ENCODE data around the gene ERC2. TPM values are rescaled to one million over a fixed set of nuclear protein-coding genes. Genes with fewer than 3 reads are reported as not detected.

The ERC2 gene
- total RNA-seq, 1 donor from 2014 or later, result 1.5 TPM

- DNase-seq (no peak), ATAC-seq (no peak)
- intact Hi-C loops (cut with DNase I), result no loop called here
- H3K4me1 ChIP-seq, result peaks cover 4% of the 10 kb centered on the region
- TF ChIP-seq CTCF (IDR thresholded peaks at IDR 0.05), result no peak
- H3K27me3 ChIP-seq (ENCODE audit: low read depth), result no peaks in the 10 kb centered on the region
- H3K4me3 ChIP-seq, result no peak overlapping the region
- H3K27ac ChIP-seq, result no peak overlapping the region
- no peaks in the 10 kb centered on the region for H3K36me3 ChIP-seq
- H3K9me3 ChIP-seq, result no peaks in the 10 kb centered on the region
Measured at GRCh38 chr3:56200251-56200650, 268.0 kb downstream of the ERC2 start.

- H3K27me3 ChIP-seq (ENCODE audit: low read depth), result no peaks in the 10 kb centered on the region
- peaks cover 4% of the 10 kb centered on the region for H3K4me1 ChIP-seq
- H3K9me3 ChIP-seq, result no peaks in the 10 kb centered on the region
- peak in 1 of 2 donors; percentile 31 for ATAC-seq
- H3K27ac ChIP-seq, result no peak overlapping the region
- DNase-seq, result no peak
- no peak for TF ChIP-seq CTCF (IDR thresholded peaks at IDR 0.05)
- no peaks in the 10 kb centered on the region for H3K36me3 ChIP-seq
- intact Hi-C loops (cut with DNase I), result no loop called here
- H3K4me3 ChIP-seq, result no peak overlapping the region
Measured at GRCh38 chr3:56197991-56198390, 270.3 kb downstream of the ERC2 start.

- intact Hi-C loops (cut with DNase I), result no loop called here
- no peak for DNase-seq
- no peak overlapping the region for H3K4me3 ChIP-seq
- peaks cover 4% of the 10 kb centered on the region for H3K4me1 ChIP-seq
- H3K36me3 ChIP-seq, result no peaks in the 10 kb centered on the region
- no peak overlapping the region for H3K27ac ChIP-seq
- no peak for TF ChIP-seq CTCF (IDR thresholded peaks at IDR 0.05)
- peak; percentile 31 to 61 for ATAC-seq
- H3K9me3 ChIP-seq, result no peaks in the 10 kb centered on the region
- no peaks in the 10 kb centered on the region for H3K27me3 ChIP-seq (ENCODE audit: low read depth)
Measured at GRCh38 chr3:56197259-56197965, 270.9 kb downstream of the ERC2 start.

- no peaks in the 10 kb centered on the region for H3K27me3 ChIP-seq (ENCODE audit: low read depth)
- no peak overlapping the region for H3K27ac ChIP-seq
- intact Hi-C loops (cut with DNase I), result no loop called here
- DNase-seq (no peak), ATAC-seq (no peak)
- no peaks in the 10 kb centered on the region for H3K9me3 ChIP-seq
- TF ChIP-seq CTCF (IDR thresholded peaks at IDR 0.05), result no peak
- H3K36me3 ChIP-seq, result no peaks in the 10 kb centered on the region
- peaks cover 4% of the 10 kb centered on the region for H3K4me1 ChIP-seq
- no peak overlapping the region for H3K4me3 ChIP-seq
Measured at GRCh38 chr3:56196700-56197099, 271.6 kb downstream of the ERC2 start.

GRCh38 chr3:56193519-56193918, 274.7 kb downstream of the ERC2 start:
- TF ChIP-seq CTCF (IDR thresholded peaks at IDR 0.05), result no peak
- H3K27ac ChIP-seq, result no peak overlapping the region
- no peaks in the 10 kb centered on the region for H3K27me3 ChIP-seq (ENCODE audit: low read depth)
- ATAC-seq (no peak), DNase-seq (no peak)
- intact Hi-C loops (cut with DNase I), result no loop called here
- no peaks in the 10 kb centered on the region for H3K36me3 ChIP-seq
- H3K9me3 ChIP-seq, result no peaks in the 10 kb centered on the region
- H3K4me3 ChIP-seq, result no peak overlapping the region
- H3K4me1 ChIP-seq, result peaks cover 4% of the 10 kb centered on the region

Data from lower lobe of right lung (tissue), 2 donors.